Middle frontal gyrus (tissue), 1 donor: Measurements from ENCODE around the gene KRT15.

Experiments used
- DNase-seq: peaks from one replicate; pipeline ENCODE4 v3.0.0-alpha.2; 2015; ENCODE audit warnings: low spot score; ENCODE audit errors: extremely low spot score

The KRT15 gene

DNA sequence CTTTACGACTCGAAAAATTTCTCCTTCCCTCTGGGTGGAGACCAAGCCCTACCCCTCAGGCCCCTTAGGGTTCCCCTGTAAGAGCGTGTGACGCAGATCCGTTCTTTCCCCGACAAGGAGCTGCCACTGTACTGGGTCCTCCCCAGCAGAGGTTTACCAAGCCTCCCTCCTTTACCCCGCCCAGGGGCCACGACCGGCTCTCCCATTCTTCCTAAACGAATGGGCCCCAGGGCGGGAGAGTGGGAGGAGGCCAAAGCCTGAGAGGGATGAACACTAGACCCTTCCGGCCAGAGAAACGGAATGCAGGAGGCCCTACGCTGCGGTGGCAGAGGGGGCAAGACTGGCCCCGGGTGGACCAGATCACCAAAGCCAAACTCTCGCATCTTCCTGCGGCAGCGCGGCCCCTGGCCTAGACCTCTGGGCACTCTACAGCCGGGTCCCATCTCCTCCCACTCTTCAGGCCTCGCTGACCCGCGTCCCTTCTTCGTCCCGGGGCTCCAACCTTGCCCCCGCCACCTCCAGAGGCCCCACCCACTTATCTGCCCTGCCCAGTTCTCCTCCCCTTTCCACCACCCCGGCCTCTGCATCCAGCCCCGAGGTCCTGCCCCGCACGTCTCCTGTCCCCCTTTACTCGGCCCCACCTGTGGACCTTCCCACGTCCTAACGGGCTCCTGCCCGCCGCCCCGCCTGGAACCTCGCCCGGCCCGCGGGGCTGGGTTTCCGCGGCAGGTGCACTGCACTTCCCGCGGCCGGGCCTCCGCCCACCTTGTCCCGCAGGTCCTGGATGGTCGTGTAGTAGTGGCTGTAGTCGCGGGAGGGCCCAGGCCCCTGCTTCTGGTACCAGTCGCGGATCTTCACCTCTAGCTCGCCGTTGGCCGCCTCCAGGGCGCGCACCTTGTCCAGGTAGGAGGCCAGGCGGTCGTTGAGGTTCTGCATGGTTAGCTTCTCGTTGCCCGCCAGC lies 8.7 kb upstream of the KRT15 start:
- DNase-seq, result no peak

DNA sequence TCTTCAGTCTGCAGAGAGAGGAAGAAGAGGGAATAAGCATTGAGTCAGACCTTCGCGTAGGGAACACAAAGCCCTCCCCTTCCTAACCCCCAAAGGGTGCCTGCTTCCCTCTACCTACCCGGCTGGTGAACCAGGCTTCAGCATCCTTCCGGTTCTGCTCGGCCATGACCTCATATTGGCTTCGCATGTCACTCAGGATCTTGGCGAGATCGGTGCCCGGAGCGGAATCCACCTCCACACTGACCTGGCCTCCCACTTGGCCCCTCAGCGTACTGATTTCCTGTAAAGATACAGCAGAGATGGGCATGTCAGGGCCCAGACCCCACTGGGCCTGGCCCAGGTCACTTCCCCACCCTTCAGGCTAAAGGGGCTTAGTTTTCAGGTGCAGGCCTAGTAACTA lies 5.6 kb upstream of the KRT15 start:
- no peak for DNase-seq

DNA sequence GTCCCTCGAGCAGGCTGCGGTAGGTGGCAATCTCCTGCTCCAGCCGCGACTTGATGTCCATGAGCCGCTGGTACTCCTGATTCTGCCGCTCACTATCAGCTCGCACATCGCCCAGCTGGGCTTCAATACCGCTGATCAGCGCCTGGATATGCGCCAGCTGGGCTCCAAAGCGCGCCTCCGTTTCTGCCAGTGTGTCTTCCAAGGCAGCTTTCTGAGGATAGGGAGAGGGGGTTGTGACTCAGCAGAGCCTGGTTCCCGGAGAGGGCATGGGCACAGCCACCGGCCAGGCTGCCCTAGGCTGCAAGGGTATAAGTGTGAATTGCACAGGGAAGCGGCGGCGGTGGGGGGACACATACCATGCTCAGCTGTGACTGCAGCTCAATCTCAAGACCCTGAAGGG lies 5.1 kb upstream of the KRT15 start:
- no peak for DNase-seq

DNA sequence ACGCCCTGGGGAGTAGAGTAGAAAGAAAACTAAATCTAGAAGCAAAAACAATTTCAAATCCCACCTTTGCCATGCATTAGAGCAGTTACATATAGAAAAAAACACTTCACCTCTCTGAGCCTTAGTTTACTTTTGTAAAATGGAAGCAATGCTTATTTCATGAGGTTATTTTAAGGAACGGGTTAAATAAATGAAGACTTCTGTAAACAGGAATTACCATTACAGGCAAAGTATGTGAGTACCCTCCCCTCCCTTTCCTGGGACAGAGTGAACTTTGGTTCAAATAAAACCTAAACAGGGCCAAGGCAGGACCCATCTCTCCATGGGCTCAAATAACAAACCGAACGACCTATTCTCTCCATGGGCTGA lies 4.5 kb upstream of the KRT15 start:
- DNase-seq, result no peak

GRCh38 chr17:41522301-41523224 lies 3.9 kb upstream of the KRT15 start:
- no peak for DNase-seq

DNA sequence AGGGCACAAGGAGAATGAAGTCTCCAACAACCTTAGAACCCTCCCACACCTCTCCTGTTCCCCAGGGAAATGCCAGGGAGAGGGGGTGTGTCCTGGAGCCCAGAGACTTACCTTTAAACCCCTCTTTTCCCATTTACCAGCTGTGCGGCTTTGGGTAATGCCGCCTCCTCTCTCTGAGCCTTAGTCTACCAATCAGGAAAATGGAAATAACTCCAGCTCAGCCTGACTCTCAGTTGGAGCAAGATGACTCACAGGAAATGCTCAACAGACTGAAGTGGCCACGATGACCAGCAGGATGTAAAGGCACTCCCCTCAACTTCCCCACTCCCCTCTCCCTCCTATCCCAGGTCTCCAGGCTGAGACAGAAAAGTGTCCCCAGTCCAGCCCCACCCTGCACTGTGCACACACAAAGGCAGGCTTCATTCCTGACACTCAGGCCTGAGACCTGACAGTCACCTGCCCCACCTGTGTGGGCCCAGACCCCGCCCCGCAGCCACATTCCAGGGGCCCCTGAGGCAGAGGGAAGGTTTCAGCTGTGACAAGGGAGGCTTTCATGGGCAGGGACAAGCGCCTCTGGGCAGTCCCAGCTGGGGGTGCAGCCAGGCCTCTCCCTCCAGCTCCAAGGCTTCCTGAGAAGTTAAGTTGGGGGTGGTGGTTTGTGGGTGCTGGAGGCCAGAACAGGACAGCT lies 3.0 kb upstream of the KRT15 start:
- DNase-seq, result no peak

DNA sequence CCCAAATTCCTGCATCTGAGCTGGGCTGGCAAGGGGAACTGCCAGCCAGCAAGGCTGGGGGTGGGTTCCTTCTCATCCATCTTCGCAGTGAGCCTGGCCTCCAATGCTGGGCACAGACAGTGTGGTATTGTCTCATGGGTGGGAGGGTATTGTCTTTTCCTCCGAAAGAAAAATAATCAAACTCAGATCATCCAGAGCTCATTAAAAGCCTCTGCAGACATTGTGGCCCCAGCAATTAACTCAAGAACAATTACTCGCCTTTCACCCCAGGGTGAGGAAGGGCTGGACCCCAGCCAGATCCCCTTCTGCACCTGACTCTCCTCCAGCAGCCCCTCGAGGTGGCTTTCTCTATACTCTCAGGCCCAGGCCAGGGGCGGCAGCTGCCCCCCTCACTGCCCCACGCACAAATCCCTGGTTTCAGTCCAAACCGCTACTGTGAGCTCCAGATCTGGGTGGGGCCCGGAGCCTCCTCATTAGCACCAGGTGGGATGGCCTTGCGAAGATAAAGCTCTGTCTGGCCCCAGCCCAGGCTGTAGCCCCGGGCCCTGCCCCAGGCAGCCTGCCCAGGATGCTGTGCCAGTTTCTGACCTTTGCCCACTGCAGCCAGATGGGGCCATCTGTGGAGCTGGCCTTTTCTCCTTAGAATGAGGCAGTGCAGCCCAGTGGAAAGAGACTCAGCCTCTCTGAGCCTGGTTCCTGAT lies 2.3 kb upstream of the KRT15 start:
- DNase-seq, result no peak

DNA sequence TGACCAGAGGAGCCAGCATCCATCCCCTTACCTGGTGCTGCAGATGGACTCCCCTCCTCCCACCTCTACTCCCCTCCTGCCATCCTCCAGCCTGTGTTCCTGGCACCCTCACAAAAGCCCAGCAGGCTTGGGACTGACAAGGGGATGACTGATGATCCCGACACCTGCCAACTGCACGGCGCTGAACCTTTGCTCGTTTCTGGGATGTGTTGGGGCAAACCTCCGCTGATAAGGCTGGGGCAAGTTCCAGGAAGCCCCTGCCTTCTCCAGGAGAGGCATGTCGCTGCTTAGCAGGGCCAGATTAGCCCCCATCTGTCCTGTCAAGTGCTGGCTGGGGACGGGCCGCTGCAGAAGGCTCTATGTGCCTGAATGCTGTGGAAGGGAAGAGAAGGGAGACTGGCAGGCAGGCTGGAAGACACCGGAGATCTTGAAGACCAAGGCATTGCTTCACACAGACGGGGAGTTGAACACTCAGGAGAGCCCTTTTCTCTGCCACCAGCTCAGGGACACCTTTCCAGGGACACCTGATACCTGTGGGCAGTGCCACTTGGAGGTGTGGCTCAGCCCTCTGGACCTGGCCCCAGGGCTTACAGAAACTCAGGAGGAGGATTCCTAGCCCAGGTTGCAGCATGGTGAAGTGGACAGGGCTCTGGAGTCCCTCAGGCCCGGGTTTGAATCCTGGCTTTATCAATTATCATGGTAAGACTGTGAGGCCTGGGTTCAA lies 973 bp upstream of the KRT15 start:
- no peak for DNase-seq

- no peak for DNase-seq
These were observed 659 bp downstream of the KRT15 start for GRCh38 chr17:41518031-41518430.

DNA sequence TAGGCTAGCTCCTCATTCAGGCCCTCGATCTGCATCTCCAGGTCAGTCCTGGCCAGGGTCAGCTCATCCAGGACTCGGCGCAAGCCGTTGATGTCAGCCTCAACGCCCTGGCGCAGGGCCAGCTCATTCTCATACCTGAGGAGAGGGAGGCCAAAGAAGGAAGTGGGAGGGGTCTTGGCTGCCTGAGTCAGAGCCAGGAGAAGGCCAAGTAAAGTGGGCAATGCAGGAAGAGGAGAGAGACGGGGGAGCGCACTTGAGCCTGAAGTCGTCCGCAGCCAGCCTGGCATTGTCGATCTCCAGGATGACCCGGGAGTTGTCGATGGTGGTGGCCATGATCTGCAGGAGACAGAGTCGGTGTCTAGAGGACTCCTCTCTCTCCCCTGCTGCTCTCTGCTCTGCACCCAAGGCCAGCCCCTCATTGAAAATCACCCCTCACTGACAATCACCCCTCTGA lies 1.8 kb downstream of the KRT15 start:
- DNase-seq, result no peak

DNA sequence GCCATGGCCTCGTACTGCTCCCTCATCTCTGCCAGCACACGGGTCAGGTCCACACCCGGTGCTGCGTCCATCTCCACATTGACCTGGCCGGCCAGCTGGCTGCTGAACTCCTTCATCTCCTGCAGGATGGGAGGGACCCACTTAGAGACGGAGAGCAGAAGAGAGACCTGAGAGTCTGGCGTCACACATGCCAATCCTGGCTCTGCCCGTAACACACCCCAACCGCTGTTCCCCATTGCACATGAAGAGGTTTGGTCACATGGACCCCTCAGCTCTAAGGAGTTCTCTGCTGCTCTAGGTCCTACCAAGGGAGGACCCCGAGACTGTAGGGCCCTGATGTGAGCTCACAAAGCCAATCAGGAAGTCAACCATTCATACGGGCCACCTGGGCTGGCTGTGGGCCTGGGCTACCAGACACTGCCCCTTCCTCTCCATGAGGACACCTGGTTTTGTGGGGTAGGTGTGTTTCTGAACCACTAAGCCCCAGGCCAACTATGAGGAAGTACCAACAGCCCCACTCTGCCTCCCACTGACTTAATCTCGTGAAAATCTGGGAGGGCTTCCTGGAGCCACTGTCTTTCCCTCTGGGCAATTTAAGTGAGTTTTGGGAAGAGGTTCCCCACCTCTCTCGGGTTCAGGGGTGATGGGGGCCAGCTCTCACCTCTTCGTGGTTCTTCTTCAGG lies 2.4 kb downstream of the KRT15 start:
- DNase-seq, result no peak

- DNase-seq, result no peak
These were observed 5.5 kb downstream of the KRT15 start for GRCh38 chr17:41513168-41513547.

DNA sequence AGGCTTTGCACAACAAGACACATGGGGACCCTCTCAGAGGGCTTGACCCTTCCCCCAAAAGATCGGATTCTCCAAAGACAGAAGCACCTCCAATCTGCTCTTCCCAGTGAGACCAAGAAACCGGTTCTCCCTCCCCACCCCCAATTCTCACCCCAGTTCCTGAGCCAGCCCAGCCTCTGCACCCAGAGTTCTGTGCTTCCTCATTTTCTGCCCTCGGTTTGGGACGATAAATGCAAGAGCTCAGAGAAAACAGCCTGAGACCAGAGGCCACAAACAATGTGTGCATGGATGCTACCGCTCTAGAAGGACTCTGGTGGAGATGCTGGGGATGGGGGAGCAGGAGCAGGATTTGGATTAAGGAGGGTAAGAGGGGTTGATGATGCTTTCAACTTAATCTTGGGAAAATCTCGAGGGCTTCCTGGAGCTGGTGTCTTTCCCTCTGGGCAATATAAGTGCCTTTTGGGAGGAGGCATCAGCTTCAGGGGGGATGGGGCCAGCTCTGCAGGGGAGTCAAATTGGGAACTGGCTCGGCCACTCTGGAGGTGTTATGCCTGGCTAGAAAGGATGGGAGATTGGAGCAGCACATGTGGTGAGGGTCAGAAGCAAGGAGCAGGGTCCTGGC lies 6.0 kb downstream of the KRT15 start:
- DNase-seq, result no peak

DNA sequence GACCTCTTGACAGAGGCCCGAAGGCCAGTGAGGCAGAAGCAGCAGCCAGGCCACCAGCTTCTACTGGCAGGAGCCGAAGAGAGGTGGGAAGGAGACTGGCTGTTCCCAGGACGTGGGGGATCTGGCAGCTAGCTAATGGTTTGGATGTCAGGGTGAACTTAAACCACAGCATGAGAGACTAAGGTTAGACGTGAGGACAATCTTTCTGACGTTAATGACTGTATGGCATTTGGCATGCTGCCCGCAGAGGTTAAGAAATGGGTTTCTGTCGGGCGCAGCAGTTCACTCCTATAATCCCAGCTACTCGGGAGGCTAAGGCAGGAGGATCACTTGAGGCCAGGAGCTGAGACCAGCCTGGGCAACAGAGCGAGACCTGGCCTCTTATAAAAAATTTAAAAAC lies 7.0 kb downstream of the KRT15 start:
- no peak for DNase-seq

DNA sequence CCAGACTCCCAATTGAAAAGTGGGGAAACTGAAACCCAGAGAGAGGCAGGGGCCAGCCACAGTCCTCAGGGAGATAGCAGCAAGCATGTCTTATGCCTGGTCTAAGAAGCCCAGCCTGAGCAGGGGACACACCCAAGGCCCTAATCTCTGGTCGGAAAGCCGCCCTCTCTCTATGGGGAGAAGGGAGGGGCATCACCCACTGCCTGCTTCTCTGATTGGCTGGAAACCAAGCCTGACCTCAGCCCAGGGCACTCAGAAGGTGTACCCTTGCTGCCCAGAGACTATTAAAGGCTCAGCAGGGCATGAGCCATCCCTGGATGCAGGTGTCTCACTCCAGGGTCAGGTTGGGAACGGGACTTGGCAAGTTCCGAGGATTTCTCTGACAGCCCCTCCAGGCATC lies 7.6 kb downstream of the KRT15 start:
- DNase-seq, result no peak

GRCh38 chr17:41510251-41511065 lies 8.2 kb downstream of the KRT15 start:
- no peak for DNase-seq

DNA sequence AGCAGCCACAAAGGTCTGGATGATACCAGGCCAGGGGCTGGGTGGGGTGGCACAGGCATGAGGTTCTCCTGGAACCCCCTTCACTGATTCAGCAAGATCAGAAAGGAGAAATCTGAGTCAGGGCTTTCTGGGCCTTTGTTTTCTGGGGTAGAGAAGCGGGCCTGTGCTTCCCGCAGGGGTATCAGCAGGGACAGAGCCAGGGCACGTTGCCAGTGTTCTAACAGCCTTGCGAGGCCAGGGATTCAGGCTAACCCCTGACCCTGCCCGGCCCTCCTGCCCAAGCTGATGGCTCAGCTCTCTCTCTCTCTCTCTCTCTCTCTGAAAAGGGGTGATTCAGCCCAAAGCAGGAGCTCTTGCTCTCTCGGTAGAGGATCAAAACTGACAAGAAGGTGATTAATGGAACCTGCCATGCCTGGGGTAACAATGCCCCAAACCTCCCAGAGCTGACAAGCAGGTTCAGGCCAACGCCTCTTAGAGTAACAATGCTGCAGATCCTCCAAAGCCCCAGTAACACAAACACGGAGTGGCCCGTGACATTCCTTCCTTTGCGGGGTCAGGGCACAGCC lies 11.3 kb downstream of the KRT15 start:
- no peak for DNase-seq
